Hepatocyte (in vitro differentiated cells): Measurements from ENCODE around the gene RNF152. TPM values are rescaled to one million over a fixed set of nuclear protein-coding genes. Genes with fewer than 3 reads are reported as not detected.

Experiments used
- DNase-seq: peaks from one replicate; pipeline ENCODE4 v3.0.0-alpha.2; 2016; ENCODE audit warnings: low spot score
- H2AFZ ChIP-seq: fragments of 200-600 bp; sonication (generic); 2 replicates; pipeline ENCODE4 v1.6.0; 2016; ENCODE audit warnings: antibody characterized with exemption, mild to moderate bottlenecking
- H3K27ac ChIP-seq: fragments of 200-600 bp; sonication (generic); 2 replicates; pipeline ENCODE4 v1.5.1; 2016; ENCODE audit warnings: mild to moderate bottlenecking
- H3K27me3 ChIP-seq: fragments of 200-600 bp; sonication (generic); 2 replicates; pipeline ENCODE4 v1.6.1; 2016
- H3K36me3 ChIP-seq: fragments of 200-600 bp; sonication (generic); replicated peaks from 2 replicates; pipeline ENCODE4 v1.5.1; 2016; ENCODE audit warnings: low read depth; ENCODE audit not compliant: insufficient read depth
- H3K4me1 ChIP-seq: fragments of 200-600 bp; sonication (generic); 2 replicates; pipeline ENCODE4 v1.5.1; 2016; ENCODE audit warnings: mild to moderate bottlenecking, moderate library complexity; ENCODE audit not compliant: insufficient read depth
- H3K4me2 ChIP-seq: fragments of 200-600 bp; sonication (generic); 2 replicates; pipeline ENCODE4 v1.6.0; 2016
- H3K4me3 ChIP-seq: fragments of 200-600 bp; sonication (generic); 2 replicates; pipeline ENCODE4 v1.5.1; 2016; ENCODE audit warnings: mild to moderate bottlenecking
- H3K79me2 ChIP-seq: fragments of 200-600 bp; sonication (generic); 2 replicates; pipeline ENCODE4 v1.6.0; 2017; ENCODE audit warnings: mild to moderate bottlenecking
- H3K9me2 ChIP-seq: fragments of 200-600 bp; sonication (generic); replicated peaks from 2 replicates; pipeline ENCODE4 v1.6.0; 2017; ENCODE audit warnings: mild to moderate bottlenecking; ENCODE audit not compliant: insufficient read depth
- H3K9me3 ChIP-seq: fragments of 200-600 bp; sonication (generic); 2 replicates; pipeline ENCODE4 v1.5.1; 2016; ENCODE audit warnings: low read depth, mild to moderate bottlenecking
- H4K20me1 ChIP-seq: fragments of 200-600 bp; sonication (generic); 2 replicates; pipeline ENCODE4 v1.6.0; 2016; ENCODE audit warnings: mild to moderate bottlenecking; ENCODE audit not compliant: insufficient read depth, poor library complexity, severe bottlenecking
- EZH2 ChIP-seq: fragments of 200-600 bp; sonication (generic); IDR thresholded peaks from 2 replicates; pipeline ENCODE4 v1.6.1; 2016; ENCODE audit warnings: antibody characterized with exemption, mild to moderate bottlenecking, borderline replicate concordance
- EZH2phosphoT487 ChIP-seq: fragments of 200-600 bp; sonication (generic); IDR thresholded peaks from one replicate; pipeline ENCODE4 v1.6.1; 2018; ENCODE audit warnings: antibody characterized with exemption, mild to moderate bottlenecking, low read depth, moderate library complexity; ENCODE audit not compliant: unreplicated experiment, severe bottlenecking
- WGBS: methylation state at CpG from one replicate; pipeline ENCODE4 v1.1.6; 2016; ENCODE audit warnings: low lambda C conversion rate; ENCODE audit errors: missing lambda C conversion rate; 5-methylcytosine and 5-hydroxymethylcytosine counted together
- polyA plus RNA-seq: library from polyadenylated mRNA; unstranded; fragments of >200 nt; fragmentation: Nextera tagmentation; extraction: Ambion mirVana; gene quantifications from 2 replicates; pipeline ENCODE4 v1.2.1, GENCODE V29; 2016
- total RNA-seq: library from RNA; depleted of rRNA; stranded (reverse); fragments of >200 nt; gene quantifications from 2 replicates; pipeline ENCODE4 v1.2.3, GENCODE V29; 2014
- TF ChIP-seq, protein P1 (sequence below): fragments of 200-600 bp; sonication (generic); IDR thresholded peaks from 2 replicates; pipeline ENCODE4 v1.5.1; 2016; ENCODE audit warnings: antibody characterized with exemption, mild to moderate bottlenecking; ENCODE audit not compliant: poor library complexity

The RNF152 gene
- total and polyA plus RNA-seq, 2 experiments from 2014 or later, result 4.2 to 18.3 TPM

DNA sequence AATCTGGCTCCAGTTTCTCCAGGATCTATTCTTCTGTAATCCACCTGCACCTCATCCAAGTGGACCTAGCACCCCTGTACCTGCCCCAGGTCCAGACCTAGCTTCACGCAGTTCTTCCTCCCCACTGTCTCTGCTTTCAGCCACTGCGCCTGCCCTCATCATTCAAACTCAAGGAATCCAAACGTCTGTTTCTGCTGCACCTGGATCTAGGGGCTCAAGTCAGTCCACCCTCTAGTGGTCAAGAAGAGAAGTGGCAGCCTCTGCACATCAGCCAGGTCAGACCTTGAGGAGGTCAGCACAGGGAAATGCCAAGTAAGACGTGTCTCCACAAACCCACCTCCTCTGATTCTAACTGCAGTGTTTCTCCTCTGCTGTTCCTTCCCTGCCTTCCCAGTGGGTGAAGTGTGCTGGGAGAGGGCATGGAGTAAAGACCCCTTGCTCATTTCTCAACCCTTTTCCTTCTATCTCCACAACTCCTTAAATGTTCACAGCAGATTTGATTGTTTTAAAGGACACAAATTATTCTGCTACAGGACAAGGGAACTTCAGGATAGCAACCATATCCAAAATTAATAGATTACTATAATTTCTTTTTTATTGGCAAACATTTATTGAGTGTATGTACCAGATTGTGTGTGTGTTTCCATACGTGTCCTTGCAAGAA lies 8.6 kb upstream of the RNF152 start:
- peak; percentile 73 for DNase-seq
- WGBS, result 36% methylated on average over 5 of the region's 5 CpGs
- TF ChIP-seq, protein P1, sequence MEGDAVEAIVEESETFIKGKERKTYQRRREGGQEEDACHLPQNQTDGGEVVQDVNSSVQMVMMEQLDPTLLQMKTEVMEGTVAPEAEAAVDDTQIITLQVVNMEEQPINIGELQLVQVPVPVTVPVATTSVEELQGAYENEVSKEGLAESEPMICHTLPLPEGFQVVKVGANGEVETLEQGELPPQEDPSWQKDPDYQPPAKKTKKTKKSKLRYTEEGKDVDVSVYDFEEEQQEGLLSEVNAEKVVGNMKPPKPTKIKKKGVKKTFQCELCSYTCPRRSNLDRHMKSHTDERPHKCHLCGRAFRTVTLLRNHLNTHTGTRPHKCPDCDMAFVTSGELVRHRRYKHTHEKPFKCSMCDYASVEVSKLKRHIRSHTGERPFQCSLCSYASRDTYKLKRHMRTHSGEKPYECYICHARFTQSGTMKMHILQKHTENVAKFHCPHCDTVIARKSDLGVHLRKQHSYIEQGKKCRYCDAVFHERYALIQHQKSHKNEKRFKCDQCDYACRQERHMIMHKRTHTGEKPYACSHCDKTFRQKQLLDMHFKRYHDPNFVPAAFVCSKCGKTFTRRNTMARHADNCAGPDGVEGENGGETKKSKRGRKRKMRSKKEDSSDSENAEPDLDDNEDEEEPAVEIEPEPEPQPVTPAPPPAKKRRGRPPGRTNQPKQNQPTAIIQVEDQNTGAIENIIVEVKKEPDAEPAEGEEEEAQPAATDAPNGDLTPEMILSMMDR, result peak; percentile 67
- TF ChIP-seq EZH2phosphoT487 (no peak), EZH2 (no peak)
- H3K36me3 ChIP-seq, result no peaks in the 10 kb centered on the region
- peaks cover 2% of the 10 kb centered on the region for H3K4me1 ChIP-seq
- no peak overlapping the region for H3K4me2 ChIP-seq
- no peaks in the 10 kb centered on the region for H3K79me2 ChIP-seq
- H3K27me3 ChIP-seq, result no peaks in the 10 kb centered on the region
- H3K9me3 ChIP-seq, result no peaks in the 10 kb centered on the region
- H4K20me1 ChIP-seq, result no peaks in the 10 kb centered on the region
- H3K27ac ChIP-seq, result no peak overlapping the region
- no peaks in the 10 kb centered on the region for H3K9me2 ChIP-seq
- H3K4me3 ChIP-seq, result no peak overlapping the region
- no peak overlapping the region for H2AFZ ChIP-seq

DNA sequence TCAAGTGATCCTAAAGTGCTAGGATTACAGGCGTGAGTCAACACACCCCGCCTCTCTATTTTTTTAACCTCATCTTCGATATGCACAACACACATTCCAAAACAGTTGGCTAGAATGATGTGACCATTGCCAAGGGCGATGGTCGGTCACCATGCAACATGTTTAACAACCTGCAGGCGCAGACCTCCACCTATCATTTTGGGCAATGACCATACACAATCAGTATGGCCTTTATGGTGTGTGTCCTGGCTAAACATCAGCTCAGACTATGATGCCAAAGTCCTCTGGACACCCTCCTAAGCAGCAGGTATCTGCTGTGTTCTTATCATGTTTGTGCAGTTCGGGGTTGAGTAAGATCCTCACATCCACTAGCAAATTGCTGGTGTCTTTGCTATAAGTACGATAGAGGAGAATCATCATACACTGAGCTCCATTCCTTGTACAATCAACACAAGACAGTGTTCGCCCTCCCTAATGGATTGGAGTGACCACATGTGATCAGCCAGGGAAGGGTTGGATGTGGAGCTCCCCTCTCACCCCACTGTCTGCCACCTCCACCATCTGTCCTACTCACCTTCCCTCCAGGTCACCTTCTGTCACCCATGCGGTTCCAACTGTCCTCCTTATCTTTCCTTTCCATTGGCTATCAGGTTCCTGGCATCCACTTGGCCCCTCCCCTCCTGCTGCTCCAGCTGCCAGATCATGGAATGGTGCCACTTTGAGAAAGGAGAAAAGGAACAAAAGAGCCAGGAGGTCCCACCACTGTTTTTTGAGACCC lies 7.9 kb upstream of the RNF152 start:
- Histone ChIP-seq H3K9me2 (no peaks in the 10 kb centered on the region), H3K27ac (no peak overlapping the region), H3K4me2 (no peak overlapping the region), H3K27me3 (no peaks in the 10 kb centered on the region), H3K79me2 (no peaks in the 10 kb centered on the region), H4K20me1 (no peaks in the 10 kb centered on the region), H3K4me1 (peaks cover 4% of the 10 kb centered on the region), H3K36me3 (no peaks in the 10 kb centered on the region), H3K4me3 (no peak overlapping the region), H2AFZ (no peak overlapping the region), H3K9me3 (no peaks in the 10 kb centered on the region)
- TF ChIP-seq, protein P1, result no peak
- TF ChIP-seq EZH2 (no peak), EZH2phosphoT487 (no peak)
- 82% methylated on average over 10 of the region's 10 CpGs for WGBS
- DNase-seq, result peak; percentile 13

DNA sequence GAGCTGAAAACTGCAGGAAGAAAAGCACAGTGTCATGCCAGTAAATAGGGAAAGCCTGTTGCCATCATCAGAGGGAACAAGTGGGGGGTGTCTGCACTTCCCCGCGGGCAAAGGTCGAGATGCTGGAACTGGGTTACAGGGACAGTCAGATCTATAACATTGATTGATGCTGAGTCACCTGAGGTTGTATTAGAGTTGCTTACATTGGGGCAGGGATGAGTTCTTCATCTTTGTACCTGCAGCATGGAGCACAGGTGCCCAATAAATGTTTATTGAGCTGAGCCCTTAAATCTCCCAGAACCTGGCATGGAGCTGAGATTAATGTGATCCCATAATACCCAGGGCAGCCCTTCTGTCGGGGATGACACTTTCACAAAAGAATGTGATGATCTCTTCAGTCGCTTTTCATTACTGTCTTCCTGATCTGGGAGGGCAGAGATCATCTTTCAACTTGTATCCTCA lies 5.9 kb upstream of the RNF152 start:
- Histone ChIP-seq H3K27ac (no peak overlapping the region), H2AFZ (no peak overlapping the region), H3K4me3 (no peak overlapping the region), H3K27me3 (no peaks in the 10 kb centered on the region), H3K9me2 (no peaks in the 10 kb centered on the region), H4K20me1 (no peaks in the 10 kb centered on the region), H3K4me1 (peaks cover 9% of the 10 kb centered on the region), H3K36me3 (no peaks in the 10 kb centered on the region), H3K79me2 (peaks cover 3% of the 10 kb centered on the region), H3K4me2 (no peak overlapping the region), H3K9me3 (no peaks in the 10 kb centered on the region)
- peak; percentile 67 for DNase-seq
- WGBS, result 49% methylated on average over 5 of the region's 5 CpGs
- TF ChIP-seq EZH2, result no peak
- TF ChIP-seq, protein P1, result no peak
- TF ChIP-seq EZH2phosphoT487, result no peak
